ENCODE results near the gene KLF2. TPM values are rescaled to one million over a fixed set of nuclear protein-coding genes. Genes with fewer than 3 reads are reported as not detected.
A peak's percentile ranks its signal among the peaks of the same experiment; 100 is the strongest.

Gene KLF2
- total and polyA plus RNA-seq, 2 donors (not counting 1 experiment from before 2014, with no cell fraction given): 242 to 3,965 TPM

DNA sequence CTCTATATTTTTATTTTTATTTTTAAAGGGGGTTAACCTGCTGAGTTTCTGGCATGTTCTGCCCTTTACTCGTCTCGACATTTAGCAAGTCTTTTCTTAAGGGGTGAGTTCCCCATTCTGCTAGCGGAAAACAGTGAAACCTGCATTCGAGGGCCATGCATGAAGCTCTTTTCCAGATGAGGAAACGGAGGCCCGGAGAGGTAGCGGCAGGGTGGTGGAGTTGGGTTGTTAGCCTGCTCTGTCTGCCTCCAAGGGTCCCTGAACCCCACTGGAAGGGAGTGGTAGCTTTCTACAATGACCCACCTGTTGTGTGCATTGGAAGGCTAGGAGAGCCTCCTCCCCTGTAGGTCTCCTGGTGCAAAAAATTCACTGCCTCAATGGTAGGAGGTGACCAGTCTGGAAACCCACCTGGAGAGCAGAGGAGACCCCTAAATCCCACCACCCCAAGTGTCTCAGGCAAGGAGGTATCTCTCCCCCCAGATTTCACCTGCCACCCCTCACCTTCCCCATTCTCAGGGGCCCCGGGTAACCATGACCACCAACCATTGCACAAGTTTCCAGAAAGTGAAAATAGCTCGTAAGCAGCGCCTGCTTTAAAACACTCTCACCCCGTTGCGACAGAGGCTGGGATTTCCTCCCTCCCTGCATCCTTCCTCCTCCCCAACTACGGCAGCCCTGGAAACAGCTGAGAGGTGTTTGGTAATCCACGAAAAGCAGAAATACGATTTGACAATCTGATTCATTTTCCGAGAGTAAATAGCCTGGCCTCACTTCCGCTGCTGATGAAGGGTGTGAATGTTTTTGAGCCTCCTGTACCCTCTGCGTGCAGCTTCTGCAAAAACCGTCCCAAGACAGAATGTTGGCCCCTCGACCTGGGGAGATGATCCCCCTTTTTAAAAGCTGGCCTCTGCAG lies 3.5 kb downstream of the KLF2 start:
- Histone ChIP-seq H3K9ac (ENCODE audit: low read length) (peak overlapping the region; percentile 100), H3K4me2 (replicated peaks; ENCODE audit: low read depth, low read length, poor library complexity, severe bottlenecking) (peak overlapping the region; percentile 96), H3K79me2 (ENCODE audit: control insufficient read depth, insufficient read depth, low read length) (peaks cover 46% of the 10 kb centered on the region), H3K27ac (ENCODE audit: low read length in 2 of 2) (peak overlapping the region; percentile 87 to 98), H3K27me3 (replicated peaks in 1 of 4; ENCODE audit: control extremely low read depth in 1 of 4, control insufficient read depth in 3 of 4, insufficient read depth in 4 of 4, low read length in 3 of 4) (no peaks in the 10 kb centered on the region), H3K4me3 (ENCODE audit: control extremely low read depth in 1 of 5, extremely low read depth in 1 of 5, insufficient read depth in 1 of 5, low read depth in 2 of 5, low read length in 4 of 5) (peak overlapping the region; percentile 86 to 100 (median 98)), H3K4me1 (ENCODE audit: control insufficient read depth in 2 of 2, insufficient read depth in 2 of 2, low read length in 2 of 2) (peaks cover 35 to 50% of the 10 kb centered on the region in 2 donors), H3K9me3 (ENCODE audit: control extremely low read depth in 1 of 3, control insufficient read depth in 2 of 3, insufficient read depth in 1 of 3, low read length in 2 of 3) (peaks cover 0 to 10% (median 0%) of the 10 kb centered on the region in 3 donors), H4K20me1 (ENCODE audit: control insufficient read depth, insufficient read depth, low read length, poor library complexity, severe bottlenecking) (peaks cover 51% of the 10 kb centered on the region), H3K36me3 (replicated peaks in 1 of 2; ENCODE audit: control extremely low read depth in 1 of 2, control insufficient read depth in 1 of 2, extremely low read depth in 1 of 2, insufficient read depth in 2 of 2, low read length in 1 of 2) (peaks cover 0 to 36% of the 10 kb centered on the region in 2 experiments), H2AFZ (ENCODE audit: insufficient read depth, low read depth, low read length, poor library complexity, severe bottlenecking) (no peak overlapping the region)
- DNase-seq (peak; percentile 83), ATAC-seq (ENCODE audit: low read depth) (peak; percentile 1)
- H3K27ac Mint-ChIP-seq: peak overlapping the region; percentile 98
- ChIA-PET CTCF (interaction anchor here (0.5 to 6.1 kb wide), 26 partner anchors 9 to 259 kb away, joined by 3 to 101 read pairs (median 6); no protein-coding TSS in a partner anchor), POLR2A (interaction anchor here (0.5 to 9.3 kb wide), 29 partner anchors 10 to 702 kb away, joined by 3 to 337 read pairs (median 8); partner anchors contain the start of genes AP1M1 and HSH2D)
- no peaks in the 10 kb centered on the region for H3K9me3 Mint-ChIP-seq (ENCODE audit: insufficient read depth)
- TF ChIP-seq CTCF (IDR thresholded peaks at IDR 0.05) (no peak), EZH2 (IDR thresholded peaks at IDR 0.05; ENCODE audit: borderline replicate concordance, insufficient read depth, low read depth, low read length, poor library complexity, severe bottlenecking) (no peak)
- H3K4me3 Mint-ChIP-seq: peak overlapping the region; percentile 99
- no peaks in the 10 kb centered on the region for H3K27me3 Mint-ChIP-seq
- intact Hi-C loops (cut with micrococcal nuclease): loop anchor here (1.0 to 5.0 kb wide), 4 partner anchors 55 to 259 kb away; partner anchors contain the start of gene HSH2D
- H3K4me1 Mint-ChIP-seq: peaks cover 57% of the 10 kb centered on the region
- under 1% methylated on average over 16 of the region's 20 CpGs for WGBS (ENCODE audit: insufficient coverage)

All from B cell (primary cell).